ENCODE measurements around the gene GPR52.
"Not testable (repeated sequence)": the region's sequence is repeated elsewhere in the genome, so short reads cannot be mapped to it uniquely, and the experiment has no call there.

GPR52 gene

GRCh38 chr1:174447866-174448530 is at the start of gene GPR52:
Gene GPR52, plus strand, starts transcription at chr1:174447964. Its CDS starts 148 bp downstream, at chr1:174448112.
- peak; percentile 27 for DNase-seq (ENCODE audit: low spot score)

DNA sequence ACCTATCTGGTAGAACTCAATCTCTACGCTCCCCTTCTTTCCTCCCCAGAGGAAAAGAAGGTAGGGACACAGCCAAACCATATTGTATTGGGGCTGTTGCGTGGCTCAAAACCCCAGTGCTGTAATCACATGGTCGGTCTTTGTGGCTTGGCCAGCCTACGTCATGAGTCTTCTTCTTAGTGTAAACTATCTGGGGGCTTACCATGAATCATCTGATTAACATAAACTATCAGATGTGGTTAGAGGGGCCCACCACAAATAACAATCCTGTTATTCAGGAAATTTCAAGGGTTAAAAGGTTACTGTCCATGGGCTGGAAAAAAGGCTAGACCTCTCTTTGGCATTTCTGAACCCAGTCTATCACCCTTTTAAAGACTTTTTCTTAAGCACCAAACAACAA is 49.5 kb upstream of the GPR52 start:
- no peak for DNase-seq (ENCODE audit: low spot score)

- no peak for DNase-seq (ENCODE audit: low spot score)
Measured at GRCh38 chr1:174399211-174399610, 48.6 kb upstream of the GPR52 start.

DNA sequence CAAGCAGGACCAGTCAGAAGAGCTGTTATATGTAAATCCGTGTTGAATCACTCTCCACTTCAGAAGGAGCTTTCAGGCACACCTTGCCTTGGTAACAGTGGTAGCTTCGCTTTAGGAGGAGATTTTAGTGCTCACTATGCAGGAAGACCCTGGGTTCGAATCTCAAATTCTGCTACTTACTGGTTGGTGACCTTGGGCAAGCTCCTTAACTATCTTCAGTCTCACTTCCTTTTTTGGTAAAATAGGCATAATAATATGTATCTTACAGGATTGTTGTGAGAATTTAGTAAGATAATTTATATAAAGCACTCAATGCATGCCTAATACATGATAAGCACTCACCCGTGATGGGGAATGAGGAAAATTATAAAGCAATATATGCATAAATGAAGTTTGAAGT is 46.7 kb upstream of the GPR52 start:
- DNase-seq (ENCODE audit: low spot score), result no peak

GRCh38 chr1:174405219-174405618 is 42.5 kb upstream of the GPR52 start:
- DNase-seq (ENCODE audit: low spot score), result no peak

- DNase-seq (ENCODE audit: low spot score), result no peak
Measured at GRCh38 chr1:174406421-174406820, 41.3 kb upstream of the GPR52 start.

GRCh38 chr1:174407665-174408064 is 40.1 kb upstream of the GPR52 start:
- DNase-seq (ENCODE audit: low spot score), result no peak

GRCh38 chr1:174408146-174408545 is 39.6 kb upstream of the GPR52 start:
- no peak for DNase-seq (ENCODE audit: low spot score)

DNA sequence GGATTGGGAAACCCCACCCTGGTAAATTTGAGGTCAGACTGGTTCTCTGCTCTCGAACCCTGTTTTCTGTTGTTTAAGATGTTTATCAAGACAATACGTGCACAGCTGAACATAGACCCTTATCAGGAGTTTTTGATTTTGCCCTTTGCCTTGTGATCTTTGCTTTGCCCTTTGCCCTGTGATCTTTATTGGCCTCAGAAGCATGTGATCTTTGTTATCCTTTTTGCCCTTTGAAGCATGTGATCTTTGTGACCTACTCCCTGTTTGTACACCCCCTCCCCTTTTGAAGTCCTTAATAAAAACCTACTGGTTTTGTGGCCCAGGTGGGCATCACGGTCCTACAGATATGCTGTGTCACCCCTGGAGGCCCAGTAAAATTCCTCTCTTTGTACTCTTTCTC is 38.0 kb upstream of the GPR52 start:
- DNase-seq (ENCODE audit: low spot score), result not testable (repeated sequence)

GRCh38 chr1:174413632-174414031 is 34.1 kb upstream of the GPR52 start:
- DNase-seq (ENCODE audit: low spot score), result peak; percentile 2

GRCh38 chr1:174414203-174414602 is 33.6 kb upstream of the GPR52 start:
- DNase-seq (ENCODE audit: low spot score), result no peak

DNA sequence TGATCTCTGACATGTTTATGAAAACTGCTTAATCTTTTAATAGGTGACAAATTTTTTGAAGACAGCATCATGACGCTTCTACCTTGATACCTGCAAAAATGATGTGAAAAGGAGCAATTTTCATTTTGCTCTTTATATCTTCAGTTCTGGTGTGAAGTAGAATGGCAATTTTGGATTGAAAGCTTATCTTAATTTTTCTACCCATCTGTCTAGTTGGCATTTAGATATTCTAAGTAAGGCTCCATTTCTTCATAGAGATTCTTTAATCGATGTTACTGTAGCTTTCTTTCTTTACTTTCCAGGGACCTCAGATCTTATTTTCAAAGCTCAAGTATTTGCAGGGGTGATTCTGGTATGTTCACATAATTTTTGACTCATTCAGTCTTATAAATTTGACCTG is 32.3 kb upstream of the GPR52 start:
- DNase-seq (ENCODE audit: low spot score), result no peak

GRCh38 chr1:174417921-174418320 is 29.8 kb upstream of the GPR52 start:
- DNase-seq (ENCODE audit: low spot score), result no peak

DNA sequence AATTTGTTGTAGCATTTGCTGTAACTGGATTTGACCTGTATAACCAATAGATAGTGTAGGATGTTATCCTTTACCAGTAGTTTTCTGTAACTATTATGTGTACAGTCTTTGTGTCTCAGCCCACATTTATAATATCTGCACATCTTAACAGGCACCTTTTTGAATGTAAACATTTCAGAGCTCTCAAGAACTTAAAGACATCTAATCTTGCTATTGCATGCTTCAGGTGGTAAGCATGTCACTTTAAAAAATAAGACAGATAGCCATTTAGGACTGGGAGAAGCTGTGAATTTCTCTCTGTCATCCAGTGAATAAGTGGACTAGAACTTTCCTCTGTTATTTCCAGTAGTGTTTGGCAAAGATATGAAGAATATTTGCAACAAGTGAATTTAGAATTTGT is 22.6 kb upstream of the GPR52 start:
- no peak for DNase-seq (ENCODE audit: low spot score)

DNA sequence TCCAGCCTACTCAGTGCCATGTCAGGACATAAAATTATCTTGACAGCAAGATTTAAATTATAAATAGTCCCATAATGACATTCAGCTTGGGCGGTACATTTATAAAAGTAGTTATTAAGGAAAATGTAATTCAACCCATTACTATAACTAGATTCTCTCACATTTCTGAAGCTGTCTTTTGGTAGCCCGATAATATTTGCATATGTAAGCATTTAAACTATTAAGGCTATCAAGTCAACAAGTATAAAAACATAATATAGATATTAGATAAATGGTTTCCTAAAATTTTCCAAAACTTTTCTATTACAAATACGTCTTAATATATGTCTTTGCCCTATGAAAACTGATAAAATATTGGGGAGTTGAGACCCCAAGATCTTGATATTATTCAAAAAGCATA is 21.6 kb upstream of the GPR52 start:
- DNase-seq (ENCODE audit: low spot score), result no peak

DNA sequence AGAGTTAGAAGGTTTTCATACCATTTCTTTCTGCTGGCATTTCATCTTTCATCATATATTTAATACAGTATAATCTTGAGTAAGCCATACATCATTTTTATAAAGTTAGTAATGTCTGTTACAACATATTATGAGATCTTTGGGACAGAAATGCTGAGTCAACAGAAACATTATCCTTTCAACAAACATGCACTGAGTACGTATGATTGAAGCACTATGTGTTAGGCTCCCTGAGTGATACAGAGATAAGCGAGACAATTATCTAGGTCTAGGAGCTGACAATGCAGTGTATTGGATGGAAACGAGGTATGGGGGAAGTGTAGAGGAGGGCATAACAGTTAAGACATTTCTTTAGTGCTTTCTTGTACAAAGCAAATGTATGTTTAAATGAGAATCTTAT is 19.7 kb upstream of the GPR52 start:
- no peak for DNase-seq (ENCODE audit: low spot score)

DNA sequence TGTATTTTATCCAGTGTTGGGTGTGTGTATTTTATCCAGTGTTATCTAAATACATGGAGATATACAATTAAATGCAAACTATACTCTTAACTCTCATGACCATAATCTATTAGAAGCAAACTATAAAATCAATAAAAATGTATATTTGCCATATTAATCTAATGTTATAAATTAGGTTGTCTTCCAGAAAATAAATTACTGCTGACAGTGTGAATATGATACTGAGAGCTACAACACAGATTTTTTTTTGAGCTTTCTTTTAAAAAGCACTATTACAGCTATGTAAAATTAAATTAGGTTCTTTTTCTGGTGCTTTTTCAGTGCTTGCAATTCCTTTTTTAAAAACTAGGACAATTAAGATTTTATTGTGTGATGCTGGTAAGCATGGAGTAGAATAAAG is 19.0 kb upstream of the GPR52 start:
- DNase-seq (ENCODE audit: low spot score), result no peak

- no peak for DNase-seq (ENCODE audit: low spot score)
Measured at GRCh38 chr1:174433451-174433850, 14.3 kb upstream of the GPR52 start.

- no peak for DNase-seq (ENCODE audit: low spot score)
Measured at GRCh38 chr1:174445351-174445750, 2.4 kb upstream of the GPR52 start.

DNA sequence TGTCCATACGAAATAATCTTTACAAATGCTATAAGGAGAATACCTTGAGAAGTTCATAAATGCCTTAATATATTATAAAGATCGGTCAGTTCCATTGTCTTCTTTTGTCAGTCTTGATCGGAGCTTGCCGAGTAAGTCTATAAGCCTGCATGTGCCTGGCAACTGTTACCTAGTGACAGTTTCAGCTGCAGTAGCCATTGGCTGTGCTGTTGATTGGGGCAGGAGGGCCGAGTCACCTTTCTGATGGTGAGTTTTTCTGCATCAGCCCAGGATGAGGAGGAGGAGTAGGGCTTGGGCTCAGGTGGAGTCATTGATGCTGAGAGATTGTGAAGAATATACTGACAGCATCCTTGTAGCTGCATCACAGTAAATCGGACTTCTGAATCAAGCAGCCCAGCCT is 1.9 kb upstream of the GPR52 start:
- DNase-seq (ENCODE audit: low spot score), result peak; percentile 43

- DNase-seq (ENCODE audit: low spot score), result no peak
Measured at GRCh38 chr1:174448531-174448883, 743 bp downstream of the GPR52 start.

GRCh38 chr1:174448974-174449373 is 1.2 kb downstream of the GPR52 start:
- no peak for DNase-seq (ENCODE audit: low spot score)

DNA sequence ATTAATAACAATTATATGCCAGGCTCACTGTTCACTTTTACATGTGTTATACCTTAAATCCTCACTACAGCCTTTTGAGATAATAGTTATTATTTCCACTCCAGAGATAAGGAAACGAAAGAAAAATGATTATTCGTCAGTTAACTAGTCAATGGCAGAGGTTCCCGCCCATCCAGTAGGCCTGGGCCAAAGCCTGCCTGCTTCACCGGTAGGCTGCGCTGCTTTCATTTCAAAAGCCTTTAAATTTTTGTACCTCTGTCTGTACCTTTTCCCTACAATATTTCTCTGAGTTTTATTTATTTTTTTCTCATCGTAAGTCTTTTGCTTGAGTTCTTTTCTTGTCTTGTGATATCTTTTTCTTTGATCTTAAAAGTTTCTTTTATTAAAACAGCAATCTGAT is 3.6 kb downstream of the GPR52 start:
- no peak for DNase-seq (ENCODE audit: low spot score)

DNA sequence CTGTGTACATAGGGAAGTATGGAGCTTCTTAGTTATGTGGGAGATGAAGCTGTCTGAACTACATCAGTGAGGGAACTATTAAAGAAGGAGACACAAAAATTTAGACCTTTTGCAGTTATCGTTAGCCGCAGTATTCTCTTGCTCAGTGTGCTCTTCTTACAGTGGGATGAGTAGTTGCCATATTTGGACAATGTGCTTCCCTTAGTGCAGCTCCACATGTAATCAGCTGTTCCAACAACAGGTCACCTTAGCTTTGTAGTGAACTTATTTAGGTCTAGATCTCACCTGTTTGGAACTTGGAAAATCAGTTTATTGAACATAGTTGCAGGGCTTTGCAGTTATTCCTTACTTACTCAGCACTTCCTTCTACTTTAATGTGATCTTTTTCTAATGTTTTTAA is 18.1 kb downstream of the GPR52 start:
- no peak for DNase-seq (ENCODE audit: low spot score)

GRCh38 chr1:174466607-174467006 is 18.8 kb downstream of the GPR52 start:
- DNase-seq (ENCODE audit: low spot score), result no peak

All from Ammon's horn (tissue), 1 donor.